HG02970 (cell line): ENCODE measurements around the gene BMAL2.

Experiments
- ATAC-seq: cut with Tn5 transposase; IDR thresholded peaks from one replicate; pipeline ENCODE4 v1.9.1; 2021; ENCODE audit warnings: mild to moderate bottlenecking, moderate library complexity, moderate number of reproducible peaks; ENCODE audit not compliant: unreplicated experiment, low FRiP score

The BMAL2 gene

GRCh38 chr12:27332714-27333402, at the start of gene BMAL2:
TSS of gene BMAL2 (plus strand) at chr12:27332836. CDS start at chr12:27333073, 237 bp downstream.
- peak; percentile 42 for ATAC-seq

- ATAC-seq = no peak
These were observed 48.6 kb upstream of the BMAL2 start for GRCh38 chr12:27284021-27284420.

- no peak for ATAC-seq
These were observed 47.9 kb upstream of the BMAL2 start for GRCh38 chr12:27284751-27285150.

GRCh38 chr12:27285403-27285802, 47.2 kb upstream of the BMAL2 start:
- no peak for ATAC-seq

GRCh38 chr12:27289414-27289813, 43.2 kb upstream of the BMAL2 start:
- ATAC-seq = no peak

GRCh38 chr12:27290501-27291168, 42.0 kb upstream of the BMAL2 start:
- no peak for ATAC-seq

GRCh38 chr12:27291862-27292261, 40.8 kb upstream of the BMAL2 start:
- no peak for ATAC-seq

- no peak for ATAC-seq
These were observed 39.9 kb upstream of the BMAL2 start for GRCh38 chr12:27292718-27293117.

GRCh38 chr12:27293463-27293862, 39.2 kb upstream of the BMAL2 start:
- ATAC-seq = no peak

- no peak for ATAC-seq
These were observed 36.0 kb upstream of the BMAL2 start for GRCh38 chr12:27296674-27297073.

GRCh38 chr12:27297566-27297965, 35.1 kb upstream of the BMAL2 start:
- no peak for ATAC-seq

- no peak for ATAC-seq
These were observed 33.5 kb upstream of the BMAL2 start for GRCh38 chr12:27299102-27299501.

GRCh38 chr12:27300226-27300625, 32.4 kb upstream of the BMAL2 start:
- no peak for ATAC-seq

- no peak for ATAC-seq
These were observed 29.2 kb upstream of the BMAL2 start for GRCh38 chr12:27303139-27304111.

- no peak for ATAC-seq
These were observed 27.8 kb upstream of the BMAL2 start for GRCh38 chr12:27304856-27305255.

GRCh38 chr12:27305673-27306456, 26.8 kb upstream of the BMAL2 start:
- no peak for ATAC-seq

- ATAC-seq = no peak
These were observed 23.2 kb upstream of the BMAL2 start for GRCh38 chr12:27309293-27309994.

- no peak for ATAC-seq
These were observed 22.7 kb upstream of the BMAL2 start for GRCh38 chr12:27309995-27310315.

GRCh38 chr12:27316947-27317346, 15.7 kb upstream of the BMAL2 start:
- ATAC-seq = no peak

- no peak for ATAC-seq
These were observed 13.2 kb upstream of the BMAL2 start for GRCh38 chr12:27319409-27319808.
